K562 (cell line): ENCODE results near the gene ZNF862. TPM values are rescaled to one million over a fixed set of nuclear protein-coding genes. Genes with fewer than 3 reads are reported as not detected.

Experiments used
- ARHGAP35 ChIP-seq: fragments of 450-650 bp; IDR thresholded peaks from 2 replicates; pipeline ENCODE4 v1.6.1; 2018; ENCODE audit not compliant: partially characterized antibody
- ATF1 ChIP-seq, 2 experiments: fragments of 450-650 bp in 1 of 2; IDR thresholded peaks; 2 replicates each; pipeline ENCODE4 v1.6.1; 2016; ENCODE audit warnings: missing compliant biosample characterization in 1 of 2, missing genetic modification characterization in 1 of 2
- ETV1 ChIP-seq: fragments of 450-650 bp; conservative IDR thresholded peaks from 2 replicates; pipeline ENCODE4 v1.6.1; 2016; ENCODE audit warnings: missing genetic modification characterization, control low read depth, low read depth, missing compliant biosample characterization
- FIP1L1 ChIP-seq: fragments of 200-400 bp; formaldehyde crosslinking; IDR thresholded peaks from 2 replicates; pipeline ENCODE4 v1.6.1; 2018; ENCODE audit warnings: mild to moderate bottlenecking, low read depth, low read length; ENCODE audit not compliant: poor library complexity, severe bottlenecking
- FOXJ2 ChIP-seq: fragments of 200-800 bp; sonication (Bioruptor generic); IDR thresholded peaks from 2 replicates; pipeline ENCODE4 v1.6.1; 2016; ENCODE audit warnings: missing genetic modification characterization, missing compliant biosample characterization
- HNRNPUL1 ChIP-seq: fragments of 200-400 bp; formaldehyde crosslinking; IDR thresholded peaks from 2 replicates; pipeline ENCODE4 v1.6.1; 2017; ENCODE audit warnings: low read length
- NKRF ChIP-seq: fragments of 450-650 bp; IDR thresholded peaks from 2 replicates; pipeline ENCODE4 v1.6.1; 2016; ENCODE audit warnings: borderline replicate concordance
- TFAP4 ChIP-seq: sonication (generic); formaldehyde crosslinking; IDR thresholded peaks from 2 replicates; pipeline ENCODE4 v1.8.0; 2022; ENCODE audit warnings: missing genetic modification reagents, mild to moderate bottlenecking, moderate library complexity, borderline replicate concordance
- ZNF561 ChIP-seq: fragments of 450-650 bp; formaldehyde crosslinking; conservative IDR thresholded peaks from 2 replicates; pipeline ENCODE4 v1.4.0; 2020; ENCODE audit warnings: mild to moderate bottlenecking, moderate library complexity
- ZNF668 ChIP-seq: fragments of 250-450 bp; sonication (Bioruptor Pico); IDR thresholded peaks from 2 replicates; pipeline ENCODE4 v1.8.0; 2022; ENCODE audit warnings: mild to moderate bottlenecking, inconsistent platforms
- polyA plus RNA-seq, 8 experiments: library from polyadenylated mRNA; depleted of rRNA in 4 of 8; stranded (reverse) in 5 of 8; unstranded in 3 of 8; fragments of >200 nt; fragmentation: Nextera tagmentation in 2 of 8; fragmentation: Illumina TruSeq in 1 of 8; extraction: Ambion mirVana in 2 of 8; extraction: Trizol in 1 of 8; gene quantifications; 2 replicates each; pipeline versions ENCODE4 v1.2.1 to v1.2.3, GENCODE V29; 2011 to 2014; ENCODE audit warnings: inconsistent platforms in 1 of 8, missing spikeins in 1 of 8
- total RNA-seq, 7 experiments: library from RNA; depleted of rRNA in 6 of 7; stranded (reverse); fragments of >200 nt in 6 of 7; fragmentation: Illumina TruSeq in 2 of 7; extraction: Trizol in 2 of 7; gene quantifications; 2 replicates each; pipeline versions ENCODE4 v1.2.1 to v1.2.3, GENCODE V29; 2011 to 2021; ENCODE audit warnings: low replicate concordance in 1 of 7
- TF ChIP-seq, protein P1 (sequence below): fragments of 250-450 bp; sonication (Bioruptor Pico); IDR thresholded peaks from 2 replicates; pipeline ENCODE4 v1.4.0; 2020; ENCODE audit warnings: mild to moderate bottlenecking
- TF ChIP-seq, protein P2 (sequence below): sonication (generic); formaldehyde crosslinking; IDR thresholded peaks from 2 replicates; pipeline ENCODE4 v1.9.0; 2022; ENCODE audit warnings: mild to moderate bottlenecking, missing genetic modification reagents
- TF ChIP-seq, protein P3 (sequence below), 2 experiments: fragments of 200-800 bp in 1 of 2; sonication (Bioruptor generic) in 1 of 2; sonication (generic) in 1 of 2; formaldehyde crosslinking in 1 of 2; IDR thresholded peaks in 1 of 2; conservative IDR thresholded peaks in 1 of 2; 2 replicates each; pipeline versions ENCODE4 v1.5.0 to v1.6.1; 2016 to 2020; ENCODE audit warnings: missing compliant biosample characterization in 1 of 2, missing genetic modification characterization in 1 of 2, missing genetic modification reagents in 1 of 2

ZNF862 gene
- total and polyA plus RNA-seq, 9 of the 15 experiments (the other 6 are each of a cell fraction or from before 2014, with no cell fraction given), result 1.1 to 3.9 (median 2.6) TPM

- TF ChIP-seq, protein P1, sequence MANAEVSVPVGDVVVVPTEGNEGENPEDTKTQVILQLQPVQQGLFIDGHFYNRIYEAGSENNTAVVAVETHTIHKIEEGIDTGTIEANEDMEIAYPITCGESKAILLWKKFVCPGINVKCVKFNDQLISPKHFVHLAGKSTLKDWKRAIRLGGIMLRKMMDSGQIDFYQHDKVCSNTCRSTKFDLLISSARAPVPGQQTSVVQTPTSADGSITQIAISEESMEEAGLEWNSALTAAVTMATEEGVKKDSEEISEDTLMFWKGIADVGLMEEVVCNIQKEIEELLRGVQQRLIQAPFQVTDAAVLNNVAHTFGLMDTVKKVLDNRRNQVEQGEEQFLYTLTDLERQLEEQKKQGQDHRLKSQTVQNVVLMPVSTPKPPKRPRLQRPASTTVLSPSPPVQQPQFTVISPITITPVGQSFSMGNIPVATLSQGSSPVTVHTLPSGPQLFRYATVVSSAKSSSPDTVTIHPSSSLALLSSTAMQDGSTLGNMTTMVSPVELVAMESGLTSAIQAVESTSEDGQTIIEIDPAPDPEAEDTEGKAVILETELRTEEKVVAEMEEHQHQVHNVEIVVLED, result no peak
- no peak for TF ChIP-seq FOXJ2 (tag)
- no peak for TF ChIP-seq ETV1 (tag)
- TF ChIP-seq ZNF668 (CRISPR knock-in tag), result no peak
- TF ChIP-seq, protein P2, sequence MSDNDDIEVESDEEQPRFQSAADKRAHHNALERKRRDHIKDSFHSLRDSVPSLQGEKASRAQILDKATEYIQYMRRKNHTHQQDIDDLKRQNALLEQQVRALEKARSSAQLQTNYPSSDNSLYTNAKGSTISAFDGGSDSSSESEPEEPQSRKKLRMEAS (CRISPR knock-in tag), result no peak
- no peak for TF ChIP-seq FIP1L1
- no peak for TF ChIP-seq ARHGAP35
- no peak for TF ChIP-seq ZNF561 (CRISPR knock-in tag)
- TF ChIP-seq, protein P3, sequence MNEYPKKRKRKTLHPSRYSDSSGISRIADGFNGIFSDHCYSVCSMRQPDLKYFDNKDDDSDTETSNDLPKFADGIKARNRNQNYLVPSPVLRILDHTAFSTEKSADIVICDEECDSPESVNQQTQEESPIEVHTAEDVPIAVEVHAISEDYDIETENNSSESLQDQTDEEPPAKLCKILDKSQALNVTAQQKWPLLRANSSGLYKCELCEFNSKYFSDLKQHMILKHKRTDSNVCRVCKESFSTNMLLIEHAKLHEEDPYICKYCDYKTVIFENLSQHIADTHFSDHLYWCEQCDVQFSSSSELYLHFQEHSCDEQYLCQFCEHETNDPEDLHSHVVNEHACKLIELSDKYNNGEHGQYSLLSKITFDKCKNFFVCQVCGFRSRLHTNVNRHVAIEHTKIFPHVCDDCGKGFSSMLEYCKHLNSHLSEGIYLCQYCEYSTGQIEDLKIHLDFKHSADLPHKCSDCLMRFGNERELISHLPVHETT (CRISPR knock-in tag; conservative IDR thresholded peaks at IDR 0.05 in 1 of 2, IDR thresholded peaks at IDR 0.05 in 1 of 2), result no peak
- no peak for TF ChIP-seq NKRF
- no peak for TF ChIP-seq HNRNPUL1
- peak; percentile 45; the same call in 1 of the 2 replicates for TF ChIP-seq TFAP4 (CRISPR knock-in tag)
- TF ChIP-seq ATF1 (CRISPR knock-in tag; IDR thresholded peaks at IDR 0.05), result no peak
- peak; percentile 61 for TF ChIP-seq ATF1 (tag; IDR thresholded peaks at IDR 0.05)
Measured at GRCh38 chr7:149799397-149800168, 38.6 kb upstream of the ZNF862 start (continued).
